Measurements from ENCODE around the gene TOR1A.

The TOR1A gene

DNA sequence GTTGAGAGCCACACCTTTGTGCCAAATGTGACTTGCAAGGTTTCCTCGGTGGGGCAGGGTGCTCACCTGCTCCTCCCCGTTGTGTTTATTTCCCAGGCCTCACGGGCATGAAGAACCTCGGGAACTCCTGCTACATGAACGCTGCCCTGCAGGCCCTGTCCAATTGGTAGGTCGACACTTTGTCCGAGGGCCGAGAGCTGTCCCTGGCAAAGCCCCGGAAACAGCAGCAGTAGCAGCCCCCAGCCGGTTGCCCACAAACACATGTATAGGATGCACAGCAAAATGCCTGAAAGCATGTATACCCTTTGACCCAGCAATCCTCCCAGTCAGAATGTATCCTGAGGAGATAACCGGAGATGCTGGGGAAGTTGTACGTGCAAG is 37.5 kb upstream of the TOR1A start:
- Histone ChIP-seq H3K9me3 (ENCODE audit: control extremely low read depth in 1 of 5, control insufficient read depth in 4 of 5, insufficient read depth in 2 of 5, low read depth in 1 of 5, low read length in 4 of 5) (no peaks in the 10 kb centered on the region), H3K27me3 (replicated peaks in 2 of 5; ENCODE audit: control insufficient read depth in 4 of 5, insufficient read depth in 5 of 5, low read length in 4 of 5) (no peaks in the 10 kb centered on the region), H3K4me1 (ENCODE audit: control extremely low read depth in 1 of 4, control insufficient read depth in 4 of 4, insufficient read depth in 4 of 4, low read length in 3 of 4) (peaks cover 11 to 65% (median 46%) of the 10 kb centered on the region in 4 experiments), H3K4me3 (ENCODE audit: control insufficient read depth in 1 of 7, extremely low read depth in 1 of 7, insufficient read depth in 4 of 7, low read depth in 2 of 7, low read length in 6 of 7) (no peak overlapping the region), H3K27ac (ENCODE audit: insufficient read depth in 1 of 2, low read depth in 1 of 2, low read length in 2 of 2, poor library complexity in 1 of 2, severe bottlenecking in 2 of 2) (peak overlapping the region; percentile 43 to 77), H3K36me3 (ENCODE audit: control insufficient read depth in 4 of 4, insufficient read depth in 4 of 4, low read length in 3 of 4) (peaks cover 13 to 53% (median 39%) of the 10 kb centered on the region in 4 experiments)
- WGBS (ENCODE audit: insufficient coverage), result 87% methylated on average over 11 of the region's 12 CpGs
- DNase-seq, result no peak
- ChIA-PET POLR2A (interaction anchor here (1.3 to 1.6 kb wide), 3 partner anchors 23 to 27 kb away, joined by 3 to 6 read pairs (median 6); no protein-coding TSS in a partner anchor), CTCF (interaction anchor here (0.6 to 3.0 kb wide), 5 partner anchors 17 to 25 kb away, joined by 3 to 17 read pairs (median 4); no protein-coding TSS in a partner anchor)

GRCh38 chr9:129860653-129861446 is 36.9 kb upstream of the TOR1A start:
- Histone ChIP-seq H3K36me3 (ENCODE audit: control insufficient read depth in 4 of 4, insufficient read depth in 4 of 4, low read length in 3 of 4) (peaks cover 13 to 52% (median 38%) of the 10 kb centered on the region in 4 experiments), H3K9me3 (ENCODE audit: control extremely low read depth in 1 of 5, control insufficient read depth in 4 of 5, insufficient read depth in 2 of 5, low read depth in 1 of 5, low read length in 4 of 5) (no peaks in the 10 kb centered on the region), H3K4me3 (ENCODE audit: control insufficient read depth in 1 of 7, extremely low read depth in 1 of 7, insufficient read depth in 4 of 7, low read depth in 2 of 7, low read length in 6 of 7) (peak overlapping the region in 1 of 7 experiments; percentile 38), H3K4me1 (ENCODE audit: control extremely low read depth in 1 of 4, control insufficient read depth in 4 of 4, insufficient read depth in 4 of 4, low read length in 3 of 4) (peaks cover 11 to 65% (median 45%) of the 10 kb centered on the region in 4 experiments), H3K27me3 (replicated peaks in 2 of 5; ENCODE audit: control insufficient read depth in 4 of 5, insufficient read depth in 5 of 5, low read length in 4 of 5) (no peaks in the 10 kb centered on the region), H3K27ac (ENCODE audit: insufficient read depth in 1 of 2, low read depth in 1 of 2, low read length in 2 of 2, poor library complexity in 1 of 2, severe bottlenecking in 2 of 2) (peak overlapping the region; percentile 43 to 77)
- ChIA-PET POLR2A (interaction anchor here (0.6 to 1.6 kb wide), 4 partner anchors 21 to 28 kb away, joined by 3 to 6 read pairs (median 5); no protein-coding TSS in a partner anchor), CTCF (interaction anchor here (0.6 to 2.1 kb wide), 7 partner anchors 10 to 24 kb away, joined by 3 to 6 read pairs (median 4); no protein-coding TSS in a partner anchor)
- 49% methylated on average over 9 of the region's 11 CpGs for WGBS (ENCODE audit: insufficient coverage)
- DNase-seq, result peak in 2 of 3 donors; percentile 86 to 93

GRCh38 chr9:129858167-129858962 is 34.4 kb upstream of the TOR1A start:
- DNase-seq, result no peak
- peaks cover 19 to 66% (median 55%) of the 10 kb centered on the region in 4 experiments for H3K36me3 ChIP-seq (ENCODE audit: control insufficient read depth in 4 of 4, insufficient read depth in 4 of 4, low read length in 3 of 4)
- WGBS (ENCODE audit: insufficient coverage), result 87% methylated on average over 10 of the region's 11 CpGs
- no peaks in the 10 kb centered on the region for H3K9me3 ChIP-seq (ENCODE audit: control extremely low read depth in 1 of 5, control insufficient read depth in 4 of 5, insufficient read depth in 2 of 5, low read depth in 1 of 5, low read length in 4 of 5)
- POLR2A ChIA-PET, result no interaction called here
- CTCF ChIA-PET, result interaction anchor here (0.6 to 1.5 kb wide), 4 partner anchors 13 to 242 kb away, joined by 3 to 5 read pairs (median 4); no protein-coding TSS in a partner anchor
- no peak overlapping the region for H3K4me3 ChIP-seq (ENCODE audit: control insufficient read depth in 1 of 7, extremely low read depth in 1 of 7, insufficient read depth in 4 of 7, low read depth in 2 of 7, low read length in 6 of 7)
- no peaks in the 10 kb centered on the region for H3K27me3 ChIP-seq (replicated peaks in 2 of 5; ENCODE audit: control insufficient read depth in 4 of 5, insufficient read depth in 5 of 5, low read length in 4 of 5)
- H3K27ac ChIP-seq (ENCODE audit: insufficient read depth in 1 of 2, low read depth in 1 of 2, low read length in 2 of 2, poor library complexity in 1 of 2, severe bottlenecking in 2 of 2), result peak overlapping the region in 1 of 2 experiments; percentile 59
- peaks cover 5 to 42% (median 28%) of the 10 kb centered on the region in 4 experiments for H3K4me1 ChIP-seq (ENCODE audit: control extremely low read depth in 1 of 4, control insufficient read depth in 4 of 4, insufficient read depth in 4 of 4, low read length in 3 of 4)

DNA sequence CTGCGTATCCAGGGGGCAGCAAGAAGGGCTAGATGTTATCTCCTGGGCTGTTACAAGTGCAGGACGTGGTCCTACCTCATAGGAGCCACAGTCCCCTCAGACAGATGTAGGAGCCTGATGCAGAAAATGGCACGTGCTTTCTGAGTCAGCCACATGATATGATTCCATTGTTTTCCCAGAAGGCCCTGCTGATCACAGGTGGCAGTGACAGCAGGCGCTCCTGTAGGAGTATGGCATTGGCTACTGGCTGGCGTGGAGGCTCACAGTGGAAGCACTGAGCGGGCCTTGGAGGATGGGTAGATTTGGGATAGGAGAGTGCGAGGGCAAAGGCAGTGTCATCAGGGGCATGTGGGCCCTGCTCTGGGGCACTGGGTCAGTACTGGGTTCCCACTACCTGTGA is 33.3 kb upstream of the TOR1A start:
- POLR2A ChIA-PET, result no interaction called here
- WGBS (ENCODE audit: insufficient coverage), result 84% methylated on average over 6 of the region's 7 CpGs

DNA sequence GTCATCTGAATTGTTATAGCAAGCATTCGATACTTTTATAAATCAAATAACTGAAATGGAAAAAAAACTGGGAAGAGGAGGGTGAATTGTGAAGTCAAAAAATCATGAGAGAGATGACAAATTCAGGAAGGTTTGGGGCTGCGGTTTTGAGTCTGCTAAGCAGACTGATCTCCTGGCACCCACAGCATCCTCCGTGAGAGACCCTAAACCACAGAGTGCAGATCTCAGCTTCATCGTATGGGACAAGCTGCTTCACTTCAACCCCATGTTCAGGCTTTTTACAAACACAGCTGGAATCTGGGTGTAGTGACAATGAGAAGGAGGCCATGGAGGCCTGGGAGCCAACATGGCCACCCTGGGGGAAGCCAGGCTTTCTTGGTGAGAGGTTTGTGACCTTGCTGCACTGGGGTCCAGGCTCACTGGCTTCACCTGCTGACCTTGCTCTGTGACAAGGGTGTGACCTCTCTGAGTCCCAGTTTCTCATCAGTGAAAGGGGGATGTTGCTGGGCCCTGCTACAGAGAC is 30.7 kb upstream of the TOR1A start:
- Histone ChIP-seq H3K27me3 (replicated peaks in 2 of 5; ENCODE audit: control insufficient read depth in 4 of 5, insufficient read depth in 5 of 5, low read length in 4 of 5) (no peaks in the 10 kb centered on the region), H3K9me3 (ENCODE audit: control extremely low read depth in 1 of 5, control insufficient read depth in 4 of 5, insufficient read depth in 2 of 5, low read depth in 1 of 5, low read length in 4 of 5) (no peaks in the 10 kb centered on the region), H3K4me1 (ENCODE audit: control extremely low read depth in 1 of 4, control insufficient read depth in 4 of 4, insufficient read depth in 4 of 4, low read length in 3 of 4) (peaks cover 0 to 6% (median 2%) of the 10 kb centered on the region in 4 experiments), H3K27ac (ENCODE audit: insufficient read depth in 1 of 2, low read depth in 1 of 2, low read length in 2 of 2, poor library complexity in 1 of 2, severe bottlenecking in 2 of 2) (no peak overlapping the region), H3K36me3 (ENCODE audit: control insufficient read depth in 4 of 4, insufficient read depth in 4 of 4, low read length in 3 of 4) (peaks cover 31 to 88% (median 69%) of the 10 kb centered on the region in 4 experiments), H3K4me3 (ENCODE audit: control insufficient read depth in 1 of 7, extremely low read depth in 1 of 7, insufficient read depth in 4 of 7, low read depth in 2 of 7, low read length in 6 of 7) (no peak overlapping the region)
- 63% methylated on average over 1 of the region's 4 CpGs for WGBS (ENCODE audit: insufficient coverage)
- ChIA-PET POLR2A (no interaction called here), CTCF (interaction anchor here (1.2 to 1.4 kb wide), 2 partner anchors 24 to 30 kb away, joined by 3 to 5 read pairs; no protein-coding TSS in a partner anchor)
- peak in 2 of 3 donors; percentile 36 to 66 for DNase-seq

More for the DNA sequence above, 33.3 kb upstream of the TOR1A start:
- Histone ChIP-seq H3K27ac (ENCODE audit: insufficient read depth in 1 of 2, low read depth in 1 of 2, low read length in 2 of 2, poor library complexity in 1 of 2, severe bottlenecking in 2 of 2) (no peak overlapping the region), H3K36me3 (ENCODE audit: control insufficient read depth in 4 of 4, insufficient read depth in 4 of 4, low read length in 3 of 4) (peaks cover 27 to 76% (median 64%) of the 10 kb centered on the region in 4 experiments), H3K9me3 (ENCODE audit: control extremely low read depth in 1 of 5, control insufficient read depth in 4 of 5, insufficient read depth in 2 of 5, low read depth in 1 of 5, low read length in 4 of 5) (no peaks in the 10 kb centered on the region), H3K4me1 (ENCODE audit: control extremely low read depth in 1 of 4, control insufficient read depth in 4 of 4, insufficient read depth in 4 of 4, low read length in 3 of 4) (peaks cover 4 to 31% (median 21%) of the 10 kb centered on the region in 4 experiments), H3K4me3 (ENCODE audit: control insufficient read depth in 1 of 7, extremely low read depth in 1 of 7, insufficient read depth in 4 of 7, low read depth in 2 of 7, low read length in 6 of 7) (no peak overlapping the region), H3K27me3 (replicated peaks in 2 of 5; ENCODE audit: control insufficient read depth in 4 of 5, insufficient read depth in 5 of 5, low read length in 4 of 5) (no peaks in the 10 kb centered on the region)
- CTCF ChIA-PET, result interaction anchor here (0.9 kb wide), 1 partner anchor 20 kb away, joined by 5 read pairs; no protein-coding TSS in a partner anchor
- no peak for DNase-seq

DNA sequence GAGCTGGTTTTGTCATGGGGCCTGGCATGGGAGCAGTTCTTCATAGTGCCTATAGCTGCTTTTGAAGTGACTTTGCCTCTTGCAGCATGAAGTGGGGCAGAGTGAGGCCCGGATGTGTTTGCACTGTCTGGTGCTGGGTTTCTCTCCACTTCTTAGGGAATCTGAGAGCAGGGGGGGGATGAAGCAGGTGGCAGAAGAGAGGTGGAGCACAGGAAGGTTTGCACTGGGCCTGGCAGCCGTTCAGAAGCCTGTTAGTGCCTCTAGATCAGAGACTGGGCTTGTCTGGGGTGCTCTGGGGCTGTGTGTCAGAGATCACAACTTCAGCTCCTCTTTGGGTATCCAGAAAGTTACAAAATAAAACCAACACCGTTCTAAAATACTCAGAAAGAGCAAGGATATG is 29.7 kb upstream of the TOR1A start:
- Histone ChIP-seq H3K9me3 (ENCODE audit: control extremely low read depth in 1 of 5, control insufficient read depth in 4 of 5, insufficient read depth in 2 of 5, low read depth in 1 of 5, low read length in 4 of 5) (no peaks in the 10 kb centered on the region), H3K27me3 (replicated peaks in 2 of 5; ENCODE audit: control insufficient read depth in 4 of 5, insufficient read depth in 5 of 5, low read length in 4 of 5) (no peaks in the 10 kb centered on the region), H3K36me3 (ENCODE audit: control insufficient read depth in 4 of 4, insufficient read depth in 4 of 4, low read length in 3 of 4) (peaks cover 27 to 86% (median 70%) of the 10 kb centered on the region in 4 experiments), H3K4me3 (ENCODE audit: control insufficient read depth in 1 of 7, extremely low read depth in 1 of 7, insufficient read depth in 4 of 7, low read depth in 2 of 7, low read length in 6 of 7) (no peak overlapping the region), H3K4me1 (ENCODE audit: control extremely low read depth in 1 of 4, control insufficient read depth in 4 of 4, insufficient read depth in 4 of 4, low read length in 3 of 4) (peaks cover 0 to 8% (median 2%) of the 10 kb centered on the region in 4 experiments), H3K27ac (ENCODE audit: insufficient read depth in 1 of 2, low read depth in 1 of 2, low read length in 2 of 2, poor library complexity in 1 of 2, severe bottlenecking in 2 of 2) (no peak overlapping the region)
- DNase-seq, result no peak
- CTCF ChIA-PET, result no interaction called here
- POLR2A ChIA-PET, result no interaction called here
- 40% methylated on average over 2 of the region's 3 CpGs for WGBS (ENCODE audit: insufficient coverage)
